Prostate gland (tissue), 2 donors: Measurements from ENCODE around the gene APBA2. TPM values are rescaled to one million over a fixed set of nuclear protein-coding genes. Genes with fewer than 3 reads are reported as not detected.

ENCODE experiments used
- DNase-seq: peaks from one replicate; pipeline ENCODE4 v3.0.0-alpha.2; 2019; ENCODE audit warnings: low spot score
- H3K27ac ChIP-seq, 2 donors: fragments of 200-600 bp; sonication (generic); 2 replicates each; pipeline ENCODE4 v1.5.1; 2017 to 2019
- H3K27me3 ChIP-seq: fragments of 200-600 bp; sonication (generic); replicated peaks from 2 replicates; pipeline ENCODE4 v1.5.1; 2019; ENCODE audit not compliant: insufficient read depth
- H3K36me3 ChIP-seq, 2 donors: fragments of 200-600 bp; sonication (generic); 1 replicate in 1 of 2; 2 replicates in 1 of 2; pipeline versions ENCODE4 v1.5.1 to v1.8.1; 2017 to 2019
- H3K4me1 ChIP-seq: fragments of 200-600 bp; sonication (generic); replicated peaks from 2 replicates; pipeline ENCODE4 v1.5.1; 2019
- H3K4me3 ChIP-seq, 2 donors: fragments of 200-600 bp; sonication (generic); 2 replicates each; pipeline ENCODE4 v1.5.1; 2017 to 2019
- H3K9me3 ChIP-seq: fragments of 200-600 bp; sonication (generic); 2 replicates; pipeline ENCODE4 v1.5.1; 2017
- POLR2A ChIP-seq: fragments of 450-650 bp; IDR thresholded peaks from one replicate; pipeline ENCODE4 v1.6.1; 2016; ENCODE audit warnings: antibody characterized with exemption, mild to moderate bottlenecking
- POLR2AphosphoS5 ChIP-seq: sonication (generic); formaldehyde crosslinking; IDR thresholded peaks from one replicate; pipeline ENCODE4 v1.6.1; 2017; ENCODE audit warnings: antibody characterized with exemption
- WGBS: methylation state at CpG from one replicate; pipeline ENCODE4 v1.1.5; 2018; 5-methylcytosine and 5-hydroxymethylcytosine counted together
- intact Hi-C: fragments of 100-400 bp; cut with DNase I; formaldehyde crosslinking; loops from one replicate; pipeline ENCODE4 v1.14.2; 2022
- total RNA-seq, 2 donors: library from RNA; depleted of rRNA; stranded (reverse); fragments of >200 nt; gene quantifications; one replicate each; pipeline ENCODE4 v1.1.0, GENCODE V29; 2016
- TF ChIP-seq, protein P1 (sequence below), 4 experiments: fragments of 200-600 bp in 2 of 4; fragments of 450-650 bp in 2 of 4; sonication (generic) in 2 of 4; IDR thresholded peaks; 1 replicate in 3 of 4; 2 replicates in 1 of 4; pipeline ENCODE4 v1.5.1; 2016 to 2019; ENCODE audit warnings: antibody characterized with exemption in 4 of 4, mild to moderate bottlenecking in 2 of 4, moderate library complexity in 2 of 4

APBA2 gene
- total RNA-seq, 2 donors from 2014 or later = 2.6 to 25.3 TPM

DNA sequence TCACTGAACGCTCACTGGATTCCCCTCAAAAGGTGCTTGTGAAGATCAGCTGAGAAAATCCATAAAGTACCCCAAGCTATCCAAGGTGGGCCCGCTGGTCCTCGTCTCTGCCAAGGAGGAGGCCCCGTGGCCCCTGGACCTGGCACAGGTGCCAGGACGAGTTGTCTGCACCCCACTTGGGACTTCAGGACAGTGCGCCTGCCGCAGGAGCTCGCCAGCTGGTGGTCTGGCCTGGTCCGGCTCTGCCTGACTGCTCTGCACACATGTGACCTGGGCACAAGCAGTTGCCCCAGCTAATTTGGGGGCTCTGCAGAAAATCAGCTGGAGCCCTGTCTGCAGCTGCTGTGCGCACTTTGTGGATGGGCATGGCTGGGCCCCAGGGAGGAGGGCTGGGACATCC, 224.0 kb downstream of the APBA2 start:
- intact Hi-C loops = no loop called here
- Histone ChIP-seq H3K36me3 (no peaks in the 10 kb centered on the region), H3K9me3 (no peaks in the 10 kb centered on the region), H3K27me3 (no peaks in the 10 kb centered on the region), H3K27ac (no peak overlapping the region), H3K4me3 (no peak overlapping the region), H3K4me1 (no peaks in the 10 kb centered on the region)
- WGBS = 94% methylated on average over 10 of the region's 10 CpGs
- TF ChIP-seq POLR2AphosphoS5 (no peak), POLR2A (no peak)
- TF ChIP-seq, protein P1, sequence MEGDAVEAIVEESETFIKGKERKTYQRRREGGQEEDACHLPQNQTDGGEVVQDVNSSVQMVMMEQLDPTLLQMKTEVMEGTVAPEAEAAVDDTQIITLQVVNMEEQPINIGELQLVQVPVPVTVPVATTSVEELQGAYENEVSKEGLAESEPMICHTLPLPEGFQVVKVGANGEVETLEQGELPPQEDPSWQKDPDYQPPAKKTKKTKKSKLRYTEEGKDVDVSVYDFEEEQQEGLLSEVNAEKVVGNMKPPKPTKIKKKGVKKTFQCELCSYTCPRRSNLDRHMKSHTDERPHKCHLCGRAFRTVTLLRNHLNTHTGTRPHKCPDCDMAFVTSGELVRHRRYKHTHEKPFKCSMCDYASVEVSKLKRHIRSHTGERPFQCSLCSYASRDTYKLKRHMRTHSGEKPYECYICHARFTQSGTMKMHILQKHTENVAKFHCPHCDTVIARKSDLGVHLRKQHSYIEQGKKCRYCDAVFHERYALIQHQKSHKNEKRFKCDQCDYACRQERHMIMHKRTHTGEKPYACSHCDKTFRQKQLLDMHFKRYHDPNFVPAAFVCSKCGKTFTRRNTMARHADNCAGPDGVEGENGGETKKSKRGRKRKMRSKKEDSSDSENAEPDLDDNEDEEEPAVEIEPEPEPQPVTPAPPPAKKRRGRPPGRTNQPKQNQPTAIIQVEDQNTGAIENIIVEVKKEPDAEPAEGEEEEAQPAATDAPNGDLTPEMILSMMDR (IDR thresholded peaks at IDR 0.05) = no peak
- DNase-seq = no peak

DNA sequence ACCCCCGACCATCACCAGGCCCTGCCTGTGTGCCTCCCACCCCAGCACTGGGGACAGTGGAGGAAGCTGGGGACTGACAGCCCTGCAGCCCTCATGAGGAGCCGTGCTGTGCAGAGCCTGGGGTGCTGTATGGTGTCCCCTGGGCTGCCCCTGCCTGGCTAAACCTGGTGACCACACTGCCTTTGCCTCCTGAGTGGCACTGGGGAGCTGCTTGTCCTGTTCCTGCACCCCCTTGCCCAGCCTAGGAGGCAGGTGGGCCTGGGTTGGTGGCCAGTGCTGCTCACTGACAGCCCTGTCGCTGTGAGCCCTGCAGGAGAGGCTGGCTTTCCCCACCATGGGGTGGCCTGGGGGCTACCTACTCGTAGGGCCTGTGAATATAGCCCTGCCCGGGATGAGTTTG, 224.4 kb downstream of the APBA2 start:
- no peak for DNase-seq
- intact Hi-C loops = no loop called here
- H3K27ac ChIP-seq = no peak overlapping the region
- 87% methylated on average over 5 of the region's 5 CpGs for WGBS
- H3K4me1 ChIP-seq = peaks cover under 1% of the 10 kb centered on the region
- no peaks in the 10 kb centered on the region for H3K36me3 ChIP-seq
- TF ChIP-seq POLR2AphosphoS5 (no peak), POLR2A (no peak)
- TF ChIP-seq, protein P1 (IDR thresholded peaks at IDR 0.05) = no peak
- H3K4me3 ChIP-seq = no peak overlapping the region
- no peaks in the 10 kb centered on the region for H3K9me3 ChIP-seq
- H3K27me3 ChIP-seq = no peaks in the 10 kb centered on the region

DNA sequence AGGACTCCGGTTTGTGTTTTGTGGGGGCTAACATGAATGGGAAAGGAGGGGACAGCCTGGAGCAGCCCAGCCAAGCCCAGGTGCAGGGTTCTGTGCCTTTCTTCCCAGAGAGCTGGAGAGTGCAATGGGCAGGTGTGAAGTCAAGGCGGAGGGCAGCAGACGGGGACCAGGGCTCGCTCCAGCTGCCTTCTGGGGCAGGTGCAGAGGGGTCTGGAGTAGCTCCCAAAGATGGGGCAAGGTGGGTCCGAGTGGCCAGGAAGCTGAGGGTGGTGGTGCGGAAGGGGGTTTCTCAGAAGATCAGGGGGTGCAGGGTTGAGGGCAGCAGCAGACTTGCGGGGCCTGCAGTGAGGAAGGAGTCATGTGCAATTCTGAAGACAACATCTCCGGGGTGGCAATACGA, 225.0 kb downstream of the APBA2 start:
- Histone ChIP-seq H3K27me3 (no peaks in the 10 kb centered on the region), H3K4me1 (peaks cover 3% of the 10 kb centered on the region), H3K27ac (no peak overlapping the region), H3K36me3 (no peaks in the 10 kb centered on the region), H3K9me3 (no peaks in the 10 kb centered on the region), H3K4me3 (no peak overlapping the region)
- TF ChIP-seq, protein P1 (IDR thresholded peaks at IDR 0.05) = no peak
- TF ChIP-seq POLR2AphosphoS5 (no peak), POLR2A (no peak)
- no peak for DNase-seq
- 92% methylated on average over 9 of the region's 9 CpGs for WGBS
- intact Hi-C loops = no loop called here

DNA sequence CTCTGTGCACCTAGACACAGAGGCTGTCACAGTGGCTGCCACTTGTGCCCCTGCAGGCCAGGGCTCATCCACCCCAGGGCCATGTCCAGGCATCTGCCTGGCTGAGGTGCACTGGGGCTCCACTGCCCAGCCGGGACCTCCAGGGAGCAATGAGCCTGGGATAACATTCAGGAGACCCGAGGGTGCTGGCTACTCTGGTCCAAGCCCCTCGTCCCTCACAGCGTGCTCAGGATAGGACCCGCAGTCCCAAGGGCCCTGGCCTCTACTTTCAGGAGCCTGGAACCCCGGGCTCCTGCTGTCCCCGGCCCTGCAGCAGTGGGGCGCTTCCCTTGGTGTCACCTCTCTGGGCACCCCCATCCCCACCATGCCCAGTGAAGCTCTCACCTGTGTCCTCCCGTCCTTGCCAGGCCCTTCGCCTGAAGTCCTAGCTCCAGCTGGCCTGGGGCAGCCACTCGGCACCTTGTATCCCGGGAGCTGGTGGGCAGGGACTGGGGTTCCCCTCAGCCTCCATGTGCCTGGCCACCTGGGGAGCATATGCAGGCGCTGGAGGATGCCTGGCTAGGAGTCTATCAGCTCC, 226.0 kb downstream of the APBA2 start:
- Histone ChIP-seq H3K9me3 (no peaks in the 10 kb centered on the region), H3K4me1 (peaks cover 3% of the 10 kb centered on the region), H3K27ac (no peak overlapping the region), H3K4me3 (no peak overlapping the region), H3K27me3 (no peaks in the 10 kb centered on the region), H3K36me3 (no peaks in the 10 kb centered on the region)
- intact Hi-C loops = no loop called here
- no peak for TF ChIP-seq POLR2A
- no peak for TF ChIP-seq POLR2AphosphoS5
- TF ChIP-seq, protein P1 (IDR thresholded peaks at IDR 0.05) = no peak
- 94% methylated on average over 13 of the region's 13 CpGs for WGBS
- no peak for DNase-seq

DNA sequence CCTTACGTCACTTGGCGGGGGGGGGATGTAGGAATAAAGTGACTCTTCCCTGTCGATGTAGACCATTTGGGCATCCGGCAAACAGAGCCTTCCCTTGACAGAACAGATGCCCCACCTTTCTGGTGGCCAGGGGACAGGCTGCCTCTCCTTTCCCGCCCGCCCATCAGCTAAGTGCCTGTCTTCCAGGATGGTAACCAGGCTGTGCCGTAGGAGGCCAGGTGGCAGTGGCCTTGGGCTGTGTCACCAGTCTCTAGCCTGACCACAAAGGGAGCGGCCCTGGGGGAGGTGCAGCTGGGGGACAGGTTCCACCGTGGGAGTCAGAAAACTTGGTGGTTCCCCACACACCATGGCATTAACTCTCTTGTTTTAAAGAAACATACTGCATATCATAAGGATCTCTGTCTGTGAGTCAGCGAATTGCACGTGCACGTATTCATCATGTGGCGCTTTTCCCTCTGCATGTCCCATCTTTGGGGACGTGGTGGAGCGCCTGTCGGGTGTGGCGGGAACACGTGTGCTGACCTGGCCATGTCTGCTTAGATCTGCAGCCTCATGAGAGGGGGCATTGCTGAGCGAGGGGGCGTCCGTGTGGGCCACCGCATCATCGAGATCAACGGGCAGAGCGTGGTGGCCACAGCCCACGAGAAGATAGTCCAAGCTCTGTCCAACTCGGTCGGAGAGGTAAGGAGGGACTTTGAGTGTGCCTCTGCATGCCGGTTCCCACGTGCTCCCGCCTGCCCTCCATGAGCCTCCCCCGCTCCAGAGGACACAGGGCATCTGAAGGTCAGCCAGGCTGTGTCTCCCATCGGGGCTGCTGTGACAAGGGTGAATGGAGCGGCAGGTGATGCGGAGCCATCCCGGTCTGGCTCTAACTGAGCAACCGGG, 227.8 kb downstream of the APBA2 start:
- H3K27ac ChIP-seq = no peak overlapping the region
- H3K9me3 ChIP-seq = no peaks in the 10 kb centered on the region
- DNase-seq = no peak
- TF ChIP-seq POLR2AphosphoS5 = no peak
- TF ChIP-seq, protein P1 (IDR thresholded peaks at IDR 0.05) = no peak
- TF ChIP-seq POLR2A = no peak
- no peaks in the 10 kb centered on the region for H3K36me3 ChIP-seq
- intact Hi-C loops = no loop called here
- 90% methylated on average over 37 of the region's 37 CpGs for WGBS
- no peak overlapping the region for H3K4me3 ChIP-seq
- H3K27me3 ChIP-seq = no peaks in the 10 kb centered on the region
- peaks cover 3% of the 10 kb centered on the region for H3K4me1 ChIP-seq
